Measurements from ENCODE around the gene FURIN.
"Not testable (repeated sequence)": the region's sequence is repeated elsewhere in the genome, so short reads cannot be mapped to it uniquely, and the experiment has no call there.

FURIN gene

GRCh38 chr15:90906181-90906849, 37.9 kb downstream of the FURIN start:
- no peak for TF ChIP-seq ZNF384 (IDR thresholded peaks at IDR 0.05)
- TF ChIP-seq NFRKB (IDR thresholded peaks at IDR 0.05), result no peak
- no peak for TF ChIP-seq FOXM1 (IDR thresholded peaks at IDR 0.05; ENCODE audit: borderline replicate concordance)
- no peak for TF ChIP-seq ARNT (IDR thresholded peaks at IDR 0.05)
- TF ChIP-seq SUZ12 (IDR thresholded peaks at IDR 0.05), result no peak
- no peak for TF ChIP-seq LEF1 (IDR thresholded peaks at IDR 0.05; ENCODE audit: borderline replicate concordance)
- TF ChIP-seq FOXK2 (IDR thresholded peaks at IDR 0.05), result no peak
- no peak for TF ChIP-seq BHLHE40 (IDR thresholded peaks at IDR 0.05; ENCODE audit: borderline replicate concordance)
- TF ChIP-seq L3MBTL2 (conservative IDR thresholded peaks at IDR 0.05), result no peak
- TF ChIP-seq TARDBP (IDR thresholded peaks at IDR 0.05), result no peak
- TF ChIP-seq ELF4 (IDR thresholded peaks at IDR 0.05), result no peak
- TF ChIP-seq PKNOX1 (IDR thresholded peaks at IDR 0.05), result no peak
- POLR2A ChIA-PET, result interaction anchor here (1.1 to 7.5 kb wide), 2 partner anchors 26 to 116 kb away, joined by 3 to 142 read pairs; partner anchors contain the start of genes HDDC3 and UNC45A
- CTCF ChIA-PET, result interaction anchor here (0.6 kb wide), 1 partner anchor 37 kb away, joined by 3 read pairs; no protein-coding TSS in a partner anchor
- no peak for DNase-seq (ENCODE audit: extremely low spot score)

DNA sequence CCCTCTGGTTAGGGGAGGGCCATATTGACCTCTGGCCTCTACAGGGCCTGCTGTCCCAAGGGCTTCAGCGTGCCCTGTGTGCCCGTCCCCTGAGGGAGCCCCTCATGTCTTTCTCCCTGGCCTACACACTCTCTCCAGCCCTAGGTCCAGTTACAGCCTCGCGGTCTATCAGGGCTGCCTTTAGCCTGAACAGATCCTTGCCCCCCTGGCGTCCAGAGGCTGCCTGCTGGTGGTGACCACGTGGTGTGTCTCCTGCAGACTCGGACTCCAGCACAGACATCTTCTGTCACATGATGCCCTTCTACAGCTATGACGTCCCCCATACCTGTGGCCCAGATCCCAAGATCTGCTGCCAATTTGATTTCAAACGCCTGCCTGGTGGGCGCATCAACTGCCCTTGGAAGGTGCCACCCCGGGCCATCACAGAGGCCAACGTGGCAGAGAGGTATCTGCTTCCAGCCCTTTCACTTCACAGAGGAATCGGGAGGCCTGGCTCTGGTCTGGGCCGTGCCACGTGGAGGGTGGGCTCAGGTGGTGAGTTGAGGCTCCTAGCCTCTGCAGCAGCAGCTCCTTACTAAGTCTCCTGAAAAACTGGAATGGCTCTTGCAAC, 38.8 kb downstream of the FURIN start:
- POLR2A ChIA-PET, result interaction anchor here (7.5 kb wide), 1 partner anchor 25 kb away, joined by 142 read pairs; the partner anchor contains the start of genes HDDC3 and UNC45A
- no peak for DNase-seq (ENCODE audit: extremely low spot score)
- TF ChIP-seq BHLHE40 (IDR thresholded peaks at IDR 0.05; ENCODE audit: borderline replicate concordance) (no peak), TARDBP (IDR thresholded peaks at IDR 0.05) (no peak), SP1 (IDR thresholded peaks at IDR 0.05) (no peak), LEF1 (IDR thresholded peaks at IDR 0.05; ENCODE audit: borderline replicate concordance) (no peak), SUZ12 (IDR thresholded peaks at IDR 0.05) (no peak), ELF4 (IDR thresholded peaks at IDR 0.05) (no peak), FOXM1 (IDR thresholded peaks at IDR 0.05; ENCODE audit: borderline replicate concordance) (no peak), L3MBTL2 (conservative IDR thresholded peaks at IDR 0.05) (no peak), CTBP1 (IDR thresholded peaks at IDR 0.05; ENCODE audit: borderline replicate concordance) (no peak), PKNOX1 (IDR thresholded peaks at IDR 0.05) (no peak), FOXA1 (IDR thresholded peaks at IDR 0.05) (no peak), ZNF384 (IDR thresholded peaks at IDR 0.05) (no peak), HDGF (IDR thresholded peaks at IDR 0.05; ENCODE audit: borderline replicate concordance) (no peak), NFRKB (IDR thresholded peaks at IDR 0.05) (no peak), ARNT (IDR thresholded peaks at IDR 0.05) (no peak), FOXK2 (IDR thresholded peaks at IDR 0.05) (no peak)
- CTCF ChIA-PET, result no interaction called here

GRCh38 chr15:90907838-90908507, 39.6 kb downstream of the FURIN start:
- CTCF ChIA-PET, result no interaction called here
- no peak for DNase-seq (ENCODE audit: extremely low spot score)
- POLR2A ChIA-PET, result no interaction called here
- no peak for TF ChIP-seq L3MBTL2 (conservative IDR thresholded peaks at IDR 0.05)
- no peak for TF ChIP-seq FOXK2 (IDR thresholded peaks at IDR 0.05)
- no peak for TF ChIP-seq ARNT (IDR thresholded peaks at IDR 0.05)
- TF ChIP-seq CTBP1 (IDR thresholded peaks at IDR 0.05; ENCODE audit: borderline replicate concordance), result no peak

DNA sequence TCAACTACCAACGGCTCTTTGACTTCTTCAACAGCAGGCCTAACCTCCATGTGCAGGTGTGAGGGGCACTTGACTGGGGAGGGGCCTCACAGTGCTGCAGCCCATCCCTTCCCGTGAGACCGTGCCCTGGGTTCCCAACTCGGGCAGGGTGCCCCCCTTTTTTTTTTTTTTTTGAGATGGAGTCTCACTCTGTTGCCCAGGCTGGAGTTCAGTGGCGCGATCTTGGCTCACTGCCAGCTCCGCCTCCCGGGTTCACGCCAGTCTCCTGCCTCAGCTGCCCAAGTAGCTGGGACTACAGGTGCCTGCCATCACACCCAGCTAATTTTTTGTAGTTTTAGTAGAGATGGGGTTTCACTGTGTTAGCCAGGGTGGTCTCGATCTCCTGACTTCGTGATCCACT, 41.1 kb downstream of the FURIN start:
- DNase-seq (ENCODE audit: extremely low spot score); CTCF ChIA-PET; POLR2A ChIA-PET: not testable (repeated sequence)

DNA sequence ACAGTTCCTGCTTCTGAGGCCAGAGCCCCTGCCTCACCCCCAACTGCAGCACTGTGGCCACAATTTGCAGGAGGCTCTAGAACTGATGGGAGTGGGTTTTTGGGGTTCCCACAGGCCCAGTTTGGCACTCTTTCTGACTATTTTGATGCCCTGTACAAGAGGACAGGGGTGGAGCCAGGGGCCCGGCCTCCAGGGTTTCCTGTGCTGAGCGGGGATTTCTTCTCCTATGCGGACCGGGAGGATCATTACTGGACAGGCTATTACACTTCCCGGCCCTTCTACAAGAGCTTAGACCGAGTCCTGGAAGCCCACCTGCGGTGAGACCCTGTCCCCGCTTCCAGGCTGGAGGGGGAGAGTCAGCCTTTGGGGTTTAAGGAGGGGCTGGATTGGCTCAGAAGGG, 41.6 kb downstream of the FURIN start:
- CTCF ChIA-PET, result no interaction called here
- DNase-seq (ENCODE audit: extremely low spot score), result no peak
- TF ChIP-seq ELF4 (IDR thresholded peaks at IDR 0.05) (no peak), CTBP1 (IDR thresholded peaks at IDR 0.05; ENCODE audit: borderline replicate concordance) (no peak), ARNT (IDR thresholded peaks at IDR 0.05) (no peak), SP1 (IDR thresholded peaks at IDR 0.05) (no peak)
- POLR2A ChIA-PET, result no interaction called here

- no peak for TF ChIP-seq FOXK2 (IDR thresholded peaks at IDR 0.05)
- no peak for TF ChIP-seq ZNF384 (IDR thresholded peaks at IDR 0.05)
- TF ChIP-seq CTBP1 (IDR thresholded peaks at IDR 0.05; ENCODE audit: borderline replicate concordance), result no peak
- no peak for TF ChIP-seq HDGF (IDR thresholded peaks at IDR 0.05; ENCODE audit: borderline replicate concordance)
- no peak for TF ChIP-seq SUZ12 (IDR thresholded peaks at IDR 0.05)
- no peak for TF ChIP-seq FOXM1 (IDR thresholded peaks at IDR 0.05; ENCODE audit: borderline replicate concordance)
- no peak for TF ChIP-seq ELF4 (IDR thresholded peaks at IDR 0.05)
- no peak for TF ChIP-seq LEF1 (IDR thresholded peaks at IDR 0.05; ENCODE audit: borderline replicate concordance)
- ChIA-PET CTCF (no interaction called here), POLR2A (no interaction called here)
- no peak for DNase-seq (ENCODE audit: extremely low spot score)
Measured at GRCh38 chr15:90910441-90911301, 42.3 kb downstream of the FURIN start.
